ENCODE data around the gene NBEA.

DNA sequence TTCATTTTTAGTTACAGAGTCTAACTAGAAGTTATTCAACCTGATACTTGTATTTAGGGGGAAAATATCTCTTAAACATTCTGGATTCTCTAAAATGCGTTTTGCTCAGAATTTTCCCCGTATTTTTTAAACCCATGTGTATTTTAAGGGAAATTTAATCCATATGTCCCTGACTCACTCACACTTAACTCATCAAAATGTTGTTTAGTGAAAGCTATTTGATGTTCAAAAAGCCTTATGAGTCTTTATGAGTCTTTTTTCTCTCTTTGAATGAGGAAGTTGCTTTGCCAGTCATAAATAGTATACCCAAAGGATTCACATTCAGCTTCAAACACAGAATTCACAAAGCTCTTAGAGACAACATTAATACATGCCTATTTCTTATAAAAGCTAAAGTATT lies 518.0 kb downstream of the NBEA start:
- TF ChIP-seq ZNF274 (IDR thresholded peaks at IDR 0.05; ENCODE audit: low read depth, low read length) (no peak), YY1 (IDR thresholded peaks at IDR 0.05; ENCODE audit: insufficient read depth, insufficient read length) (no peak), SUZ12 (IDR thresholded peaks at IDR 0.05; ENCODE audit: extremely low read depth, insufficient read depth, insufficient read length) (no peak)

Measured in NT2/D1 (cell line).